ENCODE measurements around the gene RIOK3.
A peak's percentile ranks its signal among the peaks of the same experiment; 100 is the strongest.

Gene RIOK3, protein sequence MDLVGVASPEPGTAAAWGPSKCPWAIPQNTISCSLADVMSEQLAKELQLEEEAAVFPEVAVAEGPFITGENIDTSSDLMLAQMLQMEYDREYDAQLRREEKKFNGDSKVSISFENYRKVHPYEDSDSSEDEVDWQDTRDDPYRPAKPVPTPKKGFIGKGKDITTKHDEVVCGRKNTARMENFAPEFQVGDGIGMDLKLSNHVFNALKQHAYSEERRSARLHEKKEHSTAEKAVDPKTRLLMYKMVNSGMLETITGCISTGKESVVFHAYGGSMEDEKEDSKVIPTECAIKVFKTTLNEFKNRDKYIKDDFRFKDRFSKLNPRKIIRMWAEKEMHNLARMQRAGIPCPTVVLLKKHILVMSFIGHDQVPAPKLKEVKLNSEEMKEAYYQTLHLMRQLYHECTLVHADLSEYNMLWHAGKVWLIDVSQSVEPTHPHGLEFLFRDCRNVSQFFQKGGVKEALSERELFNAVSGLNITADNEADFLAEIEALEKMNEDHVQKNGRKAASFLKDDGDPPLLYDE

DNA sequence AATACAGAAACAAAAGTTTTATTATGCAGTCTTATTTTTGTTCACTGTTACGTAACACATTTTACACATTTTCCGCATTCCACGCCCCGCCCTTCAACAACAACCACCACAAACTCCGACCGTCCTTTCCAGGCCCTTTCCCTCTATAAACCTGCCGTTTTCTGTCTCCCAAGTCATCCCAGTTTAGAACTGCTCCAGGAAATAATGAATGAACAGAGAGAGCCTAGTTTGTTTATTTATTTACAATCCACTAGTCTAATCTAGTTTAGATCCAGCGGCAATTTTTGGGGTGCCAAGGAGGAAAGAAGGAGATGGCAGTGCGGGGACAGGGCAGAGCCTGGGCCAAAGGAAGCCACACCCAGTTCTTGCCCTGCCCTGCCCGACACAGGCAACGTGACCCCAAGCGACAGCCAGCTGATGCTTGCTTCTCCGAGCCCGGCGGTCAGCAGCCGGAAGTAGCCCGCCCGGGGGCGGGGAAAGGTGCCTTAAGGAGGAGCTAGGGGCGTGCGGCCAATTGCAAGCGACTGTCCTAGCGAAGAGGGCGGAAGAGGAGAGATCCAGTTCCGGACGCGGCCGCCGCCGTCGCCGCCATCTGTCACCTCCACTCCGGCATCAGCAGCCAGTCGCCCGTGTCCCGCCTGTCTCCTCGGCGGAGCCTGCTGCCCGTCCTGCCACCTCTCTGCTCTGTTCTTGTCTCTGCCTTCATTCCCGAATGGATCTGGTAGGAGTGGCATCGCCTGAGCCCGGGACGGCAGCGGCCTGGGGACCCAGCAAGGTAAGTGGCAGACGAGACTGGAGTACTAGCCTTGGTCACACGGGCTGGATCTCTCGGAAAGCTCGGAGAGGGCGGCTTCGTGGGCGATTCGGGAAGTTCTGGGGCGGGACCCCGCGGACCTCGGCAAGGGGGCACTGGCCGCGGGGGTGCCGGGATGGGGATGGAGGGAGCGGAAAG is at the start of gene RIOK3:
RIOK3 (plus strand) TSS at position 560 of the 952 bp plus-strand sequence; CDS start at position 713, 153 bp downstream.
- Histone ChIP-seq H3K4me1 (ENCODE audit: control insufficient read depth in 1 of 2, insufficient read depth in 2 of 2, low read length in 2 of 2) (peaks cover 6 to 39% of the 10 kb centered on the region in 2 donors), H3K27me3 (ENCODE audit: low read depth, low read length) (no peaks in the 10 kb centered on the region), H3K36me3 (ENCODE audit: control insufficient read depth in 1 of 2, insufficient read depth in 2 of 2, low read length in 2 of 2) (peaks cover 0 to 3% of the 10 kb centered on the region in 2 donors), H3K4me3 (ENCODE audit: low read depth in 1 of 2, low read length in 2 of 2) (peak within 1 kb of the TSS; percentile 86 to 98), H3K9me3 (ENCODE audit: control insufficient read depth in 1 of 2, low read length in 2 of 2) (no peaks in the 10 kb centered on the region), H3K27ac (ENCODE audit: low read length) (peak within 1 kb of the TSS; percentile 96)

DNA sequence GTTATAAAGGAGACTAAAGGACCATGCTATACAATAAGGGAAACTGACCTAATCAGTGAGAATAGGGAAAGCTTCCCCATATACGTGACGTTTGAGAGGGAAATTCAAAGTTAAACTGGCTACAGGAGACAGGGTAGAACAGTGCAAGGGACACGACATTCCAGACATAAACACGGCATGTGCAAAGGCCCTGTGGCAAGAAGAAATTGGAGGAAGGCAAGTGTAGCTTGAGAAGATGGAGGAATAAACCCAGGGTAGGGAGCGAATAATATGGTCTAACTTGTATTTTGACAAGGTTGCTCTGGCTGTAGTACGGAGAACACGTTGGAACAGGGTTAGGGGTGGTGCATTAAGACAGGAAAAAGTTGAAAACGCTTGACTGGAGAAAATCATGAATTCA is 49.8 kb upstream of the RIOK3 start:
- Histone ChIP-seq H3K36me3 (ENCODE audit: control insufficient read depth in 1 of 2, insufficient read depth in 2 of 2, low read length in 2 of 2) (no peaks in the 10 kb centered on the region), H3K4me1 (ENCODE audit: control insufficient read depth in 1 of 2, insufficient read depth in 2 of 2, low read length in 2 of 2) (no peaks in the 10 kb centered on the region), H3K9me3 (ENCODE audit: control insufficient read depth in 1 of 2, low read length in 2 of 2) (no peaks in the 10 kb centered on the region), H3K27ac (ENCODE audit: low read length) (no peak overlapping the region), H3K4me3 (ENCODE audit: low read depth in 1 of 2, low read length in 2 of 2) (no peak overlapping the region), H3K27me3 (ENCODE audit: low read depth, low read length) (no peaks in the 10 kb centered on the region)

DNA sequence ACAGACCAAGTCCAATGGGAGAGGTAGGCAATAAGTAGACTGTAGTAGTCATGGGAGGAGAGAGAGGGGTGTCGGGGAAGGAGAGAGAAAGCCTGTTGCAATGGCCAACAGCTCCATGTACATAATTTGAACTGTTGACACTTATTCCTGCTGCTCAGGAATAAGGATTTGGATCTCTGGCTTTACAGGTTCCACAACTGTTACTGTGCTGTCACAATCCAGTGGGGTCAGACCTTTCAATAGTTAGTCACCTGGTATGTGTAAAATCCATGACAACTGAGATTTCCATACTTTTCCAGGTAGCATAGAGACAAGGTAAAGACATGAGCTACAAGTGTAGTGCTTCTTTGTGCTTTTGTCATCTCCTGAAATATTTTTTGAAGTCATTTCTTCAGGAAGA is 47.5 kb upstream of the RIOK3 start:
- Histone ChIP-seq H3K4me1 (ENCODE audit: control insufficient read depth in 1 of 2, insufficient read depth in 2 of 2, low read length in 2 of 2) (no peaks in the 10 kb centered on the region), H3K27ac (ENCODE audit: low read length) (no peak overlapping the region), H3K9me3 (ENCODE audit: control insufficient read depth in 1 of 2, low read length in 2 of 2) (no peaks in the 10 kb centered on the region), H3K36me3 (ENCODE audit: control insufficient read depth in 1 of 2, insufficient read depth in 2 of 2, low read length in 2 of 2) (no peaks in the 10 kb centered on the region), H3K27me3 (ENCODE audit: low read depth, low read length) (no peaks in the 10 kb centered on the region), H3K4me3 (ENCODE audit: low read depth in 1 of 2, low read length in 2 of 2) (no peak overlapping the region)

- Histone ChIP-seq H3K4me1 (ENCODE audit: control insufficient read depth in 1 of 2, insufficient read depth in 2 of 2, low read length in 2 of 2) (no peaks in the 10 kb centered on the region), H3K27ac (ENCODE audit: low read length) (no peak overlapping the region)
Measured at GRCh38 chr18:23406271-23406787, 46.8 kb upstream of the RIOK3 start.

GRCh38 chr18:23412351-23412964 is 40.6 kb upstream of the RIOK3 start:
- Histone ChIP-seq H3K4me3 (ENCODE audit: low read depth in 1 of 2, low read length in 2 of 2) (no peak overlapping the region), H3K27me3 (ENCODE audit: low read depth, low read length) (no peaks in the 10 kb centered on the region), H3K9me3 (ENCODE audit: control insufficient read depth in 1 of 2, low read length in 2 of 2) (no peaks in the 10 kb centered on the region), H3K36me3 (ENCODE audit: control insufficient read depth in 1 of 2, insufficient read depth in 2 of 2, low read length in 2 of 2) (no peaks in the 10 kb centered on the region), H3K4me1 (ENCODE audit: control insufficient read depth in 1 of 2, insufficient read depth in 2 of 2, low read length in 2 of 2) (no peaks in the 10 kb centered on the region), H3K27ac (ENCODE audit: low read length) (no peak overlapping the region)

More at GRCh38 chr18:23406271-23406787, 46.8 kb upstream of the RIOK3 start:
- H3K9me3 ChIP-seq (ENCODE audit: control insufficient read depth in 1 of 2, low read length in 2 of 2) = no peaks in the 10 kb centered on the region
- no peaks in the 10 kb centered on the region for H3K36me3 ChIP-seq (ENCODE audit: control insufficient read depth in 1 of 2, insufficient read depth in 2 of 2, low read length in 2 of 2)
- no peak overlapping the region for H3K4me3 ChIP-seq (ENCODE audit: low read depth in 1 of 2, low read length in 2 of 2)
- H3K27me3 ChIP-seq (ENCODE audit: low read depth, low read length) = no peaks in the 10 kb centered on the region

DNA sequence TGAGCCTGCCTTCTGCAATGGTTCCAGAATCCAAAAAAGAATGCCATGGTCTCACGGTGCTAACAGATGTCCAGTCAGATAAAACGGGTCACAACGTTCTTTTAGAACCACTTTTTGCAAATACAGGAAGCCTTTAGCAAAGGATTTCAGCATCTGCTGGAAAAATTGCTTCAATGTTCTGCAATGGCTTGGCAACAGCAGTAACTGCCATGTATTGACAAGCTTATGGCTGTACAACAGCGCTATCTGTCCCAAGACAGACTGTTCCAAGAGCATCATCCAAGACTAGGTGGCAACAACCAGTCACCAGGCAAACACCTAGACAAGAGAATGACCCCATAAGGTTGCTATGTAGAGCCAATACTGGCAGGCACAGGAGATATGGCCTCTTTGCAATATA is 37.6 kb upstream of the RIOK3 start:
- H3K27ac ChIP-seq (ENCODE audit: low read length) = no peak overlapping the region
- no peaks in the 10 kb centered on the region for H3K9me3 ChIP-seq (ENCODE audit: control insufficient read depth in 1 of 2, low read length in 2 of 2)
- no peaks in the 10 kb centered on the region for H3K27me3 ChIP-seq (ENCODE audit: low read depth, low read length)
- no peaks in the 10 kb centered on the region for H3K36me3 ChIP-seq (ENCODE audit: control insufficient read depth in 1 of 2, insufficient read depth in 2 of 2, low read length in 2 of 2)
- H3K4me1 ChIP-seq (ENCODE audit: control insufficient read depth in 1 of 2, insufficient read depth in 2 of 2, low read length in 2 of 2) = no peaks in the 10 kb centered on the region
- no peak overlapping the region for H3K4me3 ChIP-seq (ENCODE audit: low read depth in 1 of 2, low read length in 2 of 2)

GRCh38 chr18:23416298-23416697 is 36.8 kb upstream of the RIOK3 start:
- no peaks in the 10 kb centered on the region for H3K9me3 ChIP-seq (ENCODE audit: control insufficient read depth in 1 of 2, low read length in 2 of 2)
- no peak overlapping the region for H3K4me3 ChIP-seq (ENCODE audit: low read depth in 1 of 2, low read length in 2 of 2)
- no peak overlapping the region for H3K27ac ChIP-seq (ENCODE audit: low read length)
- no peaks in the 10 kb centered on the region for H3K4me1 ChIP-seq (ENCODE audit: control insufficient read depth in 1 of 2, insufficient read depth in 2 of 2, low read length in 2 of 2)
- H3K36me3 ChIP-seq (ENCODE audit: control insufficient read depth in 1 of 2, insufficient read depth in 2 of 2, low read length in 2 of 2) = no peaks in the 10 kb centered on the region
- H3K27me3 ChIP-seq (ENCODE audit: low read depth, low read length) = no peaks in the 10 kb centered on the region

DNA sequence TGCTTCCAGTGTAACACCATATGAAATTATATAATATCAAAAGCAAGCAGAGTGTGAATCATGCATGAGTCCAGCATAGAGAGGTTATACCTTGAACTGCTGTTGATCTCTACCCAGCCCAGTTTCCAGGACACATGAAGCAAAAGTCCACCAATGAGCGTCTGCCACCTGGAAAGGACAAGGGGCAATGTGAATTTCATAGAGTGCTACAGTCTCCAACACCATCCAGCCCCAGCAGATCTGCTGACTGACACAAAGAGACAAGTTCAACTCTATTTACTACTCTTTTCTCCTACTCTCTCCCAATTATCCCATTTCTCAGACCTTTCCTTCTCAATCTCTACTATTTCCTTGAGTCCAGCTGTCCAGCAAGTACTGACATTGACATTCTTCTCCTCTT is 31.8 kb upstream of the RIOK3 start:
- Histone ChIP-seq H3K36me3 (ENCODE audit: control insufficient read depth in 1 of 2, insufficient read depth in 2 of 2, low read length in 2 of 2) (no peaks in the 10 kb centered on the region), H3K4me1 (ENCODE audit: control insufficient read depth in 1 of 2, insufficient read depth in 2 of 2, low read length in 2 of 2) (no peaks in the 10 kb centered on the region), H3K4me3 (ENCODE audit: low read depth in 1 of 2, low read length in 2 of 2) (no peak overlapping the region), H3K9me3 (ENCODE audit: control insufficient read depth in 1 of 2, low read length in 2 of 2) (no peaks in the 10 kb centered on the region), H3K27me3 (ENCODE audit: low read depth, low read length) (no peaks in the 10 kb centered on the region), H3K27ac (ENCODE audit: low read length) (no peak overlapping the region)

- H3K36me3 ChIP-seq (ENCODE audit: control insufficient read depth in 1 of 2, insufficient read depth in 2 of 2, low read length in 2 of 2) = no peaks in the 10 kb centered on the region
- H3K4me1 ChIP-seq (ENCODE audit: control insufficient read depth in 1 of 2, insufficient read depth in 2 of 2, low read length in 2 of 2) = no peaks in the 10 kb centered on the region
- H3K9me3 ChIP-seq (ENCODE audit: control insufficient read depth in 1 of 2, low read length in 2 of 2) = no peaks in the 10 kb centered on the region
- no peak overlapping the region for H3K27ac ChIP-seq (ENCODE audit: low read length)
- H3K4me3 ChIP-seq (ENCODE audit: low read depth in 1 of 2, low read length in 2 of 2) = no peak overlapping the region
- no peaks in the 10 kb centered on the region for H3K27me3 ChIP-seq (ENCODE audit: low read depth, low read length)
Measured at GRCh38 chr18:23422751-23423418, 30.2 kb upstream of the RIOK3 start.

DNA sequence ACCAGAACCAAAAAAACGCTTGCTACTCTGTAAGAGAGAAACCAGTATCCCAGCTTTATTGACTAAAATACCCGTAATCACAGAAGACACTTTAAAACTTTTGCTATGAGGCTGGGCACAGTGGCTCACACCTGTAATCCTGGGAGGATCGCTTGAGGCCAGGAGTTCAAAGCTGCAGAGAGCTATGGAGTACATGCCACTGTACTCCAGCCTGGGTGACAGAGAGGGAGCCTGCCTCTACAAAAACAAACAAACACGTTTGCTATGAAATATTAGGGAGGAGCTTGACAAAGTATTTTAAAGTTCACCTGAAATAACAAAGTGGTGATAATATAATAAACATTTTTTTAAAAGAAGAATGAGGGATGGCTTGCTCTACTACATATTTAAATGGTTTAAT is 28.5 kb upstream of the RIOK3 start:
- Histone ChIP-seq H3K27ac (ENCODE audit: low read length) (no peak overlapping the region), H3K9me3 (ENCODE audit: control insufficient read depth in 1 of 2, low read length in 2 of 2) (no peaks in the 10 kb centered on the region), H3K36me3 (ENCODE audit: control insufficient read depth in 1 of 2, insufficient read depth in 2 of 2, low read length in 2 of 2) (no peaks in the 10 kb centered on the region), H3K4me3 (ENCODE audit: low read depth in 1 of 2, low read length in 2 of 2) (no peak overlapping the region), H3K4me1 (ENCODE audit: control insufficient read depth in 1 of 2, insufficient read depth in 2 of 2, low read length in 2 of 2) (no peaks in the 10 kb centered on the region), H3K27me3 (ENCODE audit: low read depth, low read length) (no peaks in the 10 kb centered on the region)

Measured in muscle layer of duodenum (tissue), 2 donors.